ENCODE data around the gene SLC13A1. TPM values are rescaled to one million over a fixed set of nuclear protein-coding genes. Genes with fewer than 3 reads are reported as not detected.

Gene SLC13A1
- total RNA-seq, 1 experiment from 2014 or later: 0.04 TPM

- TF ChIP-seq ATF3 (CRISPR knock-in tag; conservative IDR thresholded peaks at IDR 0.05): no peak
Measured at GRCh38 chr7:123198668-123199652, 809 bp downstream of the SLC13A1 start (continued).

- DNase-seq (ENCODE audit: low spot score) (no peak), ATAC-seq (no peak)
- ChIA-PET POLR2A (no interaction called here), CTCF (no interaction called here)
- Mint-ChIP-seq H3K27me3 (ENCODE audit: low read depth) (no peaks in the 10 kb centered on the region), H3K9me3 (no peaks in the 10 kb centered on the region), H3K4me1 (no peaks in the 10 kb centered on the region), H3K27ac (no peak overlapping the region), H3K36me3 (no peaks in the 10 kb centered on the region), H3K4me3 (no peak overlapping the region)
- TF ChIP-seq MYBL2 (CRISPR knock-in tag; IDR thresholded peaks at IDR 0.05) (no peak), ZNF281 (CRISPR knock-in tag; IDR thresholded peaks at IDR 0.05) (no peak), E2F5 (CRISPR knock-in tag; IDR thresholded peaks at IDR 0.05) (no peak)
Measured at GRCh38 chr7:123198111-123198510, 1.7 kb downstream of the SLC13A1 start.

GRCh38 chr7:123193235-123193634 lies 6.5 kb downstream of the SLC13A1 start:
- H3K27me3 Mint-ChIP-seq (ENCODE audit: low read depth): no peaks in the 10 kb centered on the region
- no peaks in the 10 kb centered on the region for H3K36me3 Mint-ChIP-seq
- DNase-seq (ENCODE audit: low spot score) (no peak), ATAC-seq (no peak)
- H3K9me3 Mint-ChIP-seq: peaks cover 3% of the 10 kb centered on the region
- TF ChIP-seq TCF7 (CRISPR knock-in tag; IDR thresholded peaks at IDR 0.05; ENCODE audit: low read depth): no peak
- no peak for TF ChIP-seq MYBL2 (CRISPR knock-in tag; IDR thresholded peaks at IDR 0.05)
- ChIA-PET POLR2A (no interaction called here), CTCF (no interaction called here)
- no peaks in the 10 kb centered on the region for H3K4me1 Mint-ChIP-seq
- H3K27ac Mint-ChIP-seq: no peak overlapping the region
- no peak overlapping the region for H3K4me3 Mint-ChIP-seq

- no peaks in the 10 kb centered on the region for H3K27me3 Mint-ChIP-seq (ENCODE audit: low read depth)
- no peaks in the 10 kb centered on the region for H3K36me3 Mint-ChIP-seq
- DNase-seq (ENCODE audit: low spot score): no peak
- H3K4me1 Mint-ChIP-seq: peaks cover 4% of the 10 kb centered on the region; the same call in 1 of the 2 replicates
- ChIA-PET CTCF (no interaction called here), POLR2A (no interaction called here)
- H3K9me3 Mint-ChIP-seq: peaks cover 7% of the 10 kb centered on the region
- ATAC-seq: no peak
- no peak overlapping the region for H3K27ac Mint-ChIP-seq
- H3K4me3 Mint-ChIP-seq: no peak overlapping the region
- TF ChIP-seq NR3C1 (CRISPR knock-in tag; conservative IDR thresholded peaks at IDR 0.05; ENCODE audit: low read depth): no peak
- TF ChIP-seq ZNF671 (CRISPR knock-in tag; IDR thresholded peaks at IDR 0.05): no peak
- no peak for TF ChIP-seq JUN (CRISPR knock-in tag; IDR thresholded peaks at IDR 0.05)
- TF ChIP-seq NFYB (CRISPR knock-in tag; conservative IDR thresholded peaks at IDR 0.05; ENCODE audit: low read depth): no peak
- TF ChIP-seq NFE2L1 (CRISPR knock-in tag; IDR thresholded peaks at IDR 0.05): no peak
- no peak for TF ChIP-seq OVOL2 (CRISPR knock-in tag; IDR thresholded peaks at IDR 0.05; ENCODE audit: borderline replicate concordance)
- no peak for TF ChIP-seq ZNF396 (CRISPR knock-in tag; IDR thresholded peaks at IDR 0.05; ENCODE audit: borderline replicate concordance)
- no peak for TF ChIP-seq NR1H2 (CRISPR knock-in tag; IDR thresholded peaks at IDR 0.05)
- no peak for TF ChIP-seq GRHL2 (CRISPR knock-in tag; IDR thresholded peaks at IDR 0.05; ENCODE audit: insufficient replicate concordance, severe bottlenecking)
- TF ChIP-seq, protein P1, sequence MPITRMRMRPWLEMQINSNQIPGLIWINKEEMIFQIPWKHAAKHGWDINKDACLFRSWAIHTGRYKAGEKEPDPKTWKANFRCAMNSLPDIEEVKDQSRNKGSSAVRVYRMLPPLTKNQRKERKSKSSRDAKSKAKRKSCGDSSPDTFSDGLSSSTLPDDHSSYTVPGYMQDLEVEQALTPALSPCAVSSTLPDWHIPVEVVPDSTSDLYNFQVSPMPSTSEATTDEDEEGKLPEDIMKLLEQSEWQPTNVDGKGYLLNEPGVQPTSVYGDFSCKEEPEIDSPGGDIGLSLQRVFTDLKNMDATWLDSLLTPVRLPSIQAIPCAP (CRISPR knock-in tag; IDR thresholded peaks at IDR 0.05): no peak
- TF ChIP-seq ESRRA (CRISPR knock-in tag; IDR thresholded peaks at IDR 0.05; ENCODE audit: borderline replicate concordance): no peak
- TF ChIP-seq, protein P2, sequence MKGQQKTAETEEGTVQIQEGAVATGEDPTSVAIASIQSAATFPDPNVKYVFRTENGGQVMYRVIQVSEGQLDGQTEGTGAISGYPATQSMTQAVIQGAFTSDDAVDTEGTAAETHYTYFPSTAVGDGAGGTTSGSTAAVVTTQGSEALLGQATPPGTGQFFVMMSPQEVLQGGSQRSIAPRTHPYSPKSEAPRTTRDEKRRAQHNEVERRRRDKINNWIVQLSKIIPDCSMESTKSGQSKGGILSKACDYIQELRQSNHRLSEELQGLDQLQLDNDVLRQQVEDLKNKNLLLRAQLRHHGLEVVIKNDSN (CRISPR knock-in tag; IDR thresholded peaks at IDR 0.05): no peak
- no peak for TF ChIP-seq PREB (CRISPR knock-in tag; IDR thresholded peaks at IDR 0.05; ENCODE audit: borderline replicate concordance)
- no peak for TF ChIP-seq E2F5 (CRISPR knock-in tag; IDR thresholded peaks at IDR 0.05)
Measured at GRCh38 chr7:123191132-123191531, 8.6 kb downstream of the SLC13A1 start.
